ENCODE measurements around the gene GSTA1. TPM values are rescaled to one million over a fixed set of nuclear protein-coding genes. Genes with fewer than 3 reads are reported as not detected.
"Not testable (repeated sequence)": the region's sequence is repeated elsewhere in the genome, so short reads cannot be mapped to it uniquely, and the experiment has no call there.

The GSTA1 gene
- total RNA-seq, 1 donor from 2014 or later: 22.2 TPM

DNA sequence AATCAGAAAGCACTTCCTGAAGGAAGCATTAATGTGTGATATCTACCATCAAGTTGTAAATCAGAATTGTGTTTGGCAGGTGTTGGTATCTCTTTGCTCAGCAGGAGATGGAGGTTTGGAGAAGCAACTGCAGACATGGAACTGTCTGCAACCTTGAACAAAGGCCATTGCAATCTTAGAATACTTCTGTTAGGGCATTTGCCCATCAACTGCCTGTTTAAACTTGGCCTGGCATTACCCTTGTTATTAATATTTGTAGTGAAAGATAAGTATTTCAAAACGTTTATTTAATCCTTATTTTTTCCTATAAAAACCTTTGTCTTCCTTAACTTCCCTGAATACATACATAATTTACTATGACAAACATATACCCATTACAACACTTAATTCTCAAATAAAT, 22.9 kb upstream of the GSTA1 start:
- ATAC-seq (no peak), DNase-seq (no peak)
- Histone ChIP-seq H3K4me1 (no peaks in the 10 kb centered on the region), H3K9me3 (no peaks in the 10 kb centered on the region), H3K36me3 (no peaks in the 10 kb centered on the region), H3K27ac (no peak overlapping the region), H3K27me3 (ENCODE audit: low read depth) (no peaks in the 10 kb centered on the region), H3K4me3 (no peak overlapping the region)
- intact Hi-C loops (cut with DNase I): no loop called here
- TF ChIP-seq, protein P1, sequence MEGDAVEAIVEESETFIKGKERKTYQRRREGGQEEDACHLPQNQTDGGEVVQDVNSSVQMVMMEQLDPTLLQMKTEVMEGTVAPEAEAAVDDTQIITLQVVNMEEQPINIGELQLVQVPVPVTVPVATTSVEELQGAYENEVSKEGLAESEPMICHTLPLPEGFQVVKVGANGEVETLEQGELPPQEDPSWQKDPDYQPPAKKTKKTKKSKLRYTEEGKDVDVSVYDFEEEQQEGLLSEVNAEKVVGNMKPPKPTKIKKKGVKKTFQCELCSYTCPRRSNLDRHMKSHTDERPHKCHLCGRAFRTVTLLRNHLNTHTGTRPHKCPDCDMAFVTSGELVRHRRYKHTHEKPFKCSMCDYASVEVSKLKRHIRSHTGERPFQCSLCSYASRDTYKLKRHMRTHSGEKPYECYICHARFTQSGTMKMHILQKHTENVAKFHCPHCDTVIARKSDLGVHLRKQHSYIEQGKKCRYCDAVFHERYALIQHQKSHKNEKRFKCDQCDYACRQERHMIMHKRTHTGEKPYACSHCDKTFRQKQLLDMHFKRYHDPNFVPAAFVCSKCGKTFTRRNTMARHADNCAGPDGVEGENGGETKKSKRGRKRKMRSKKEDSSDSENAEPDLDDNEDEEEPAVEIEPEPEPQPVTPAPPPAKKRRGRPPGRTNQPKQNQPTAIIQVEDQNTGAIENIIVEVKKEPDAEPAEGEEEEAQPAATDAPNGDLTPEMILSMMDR (IDR thresholded peaks at IDR 0.05): no peak

DNA sequence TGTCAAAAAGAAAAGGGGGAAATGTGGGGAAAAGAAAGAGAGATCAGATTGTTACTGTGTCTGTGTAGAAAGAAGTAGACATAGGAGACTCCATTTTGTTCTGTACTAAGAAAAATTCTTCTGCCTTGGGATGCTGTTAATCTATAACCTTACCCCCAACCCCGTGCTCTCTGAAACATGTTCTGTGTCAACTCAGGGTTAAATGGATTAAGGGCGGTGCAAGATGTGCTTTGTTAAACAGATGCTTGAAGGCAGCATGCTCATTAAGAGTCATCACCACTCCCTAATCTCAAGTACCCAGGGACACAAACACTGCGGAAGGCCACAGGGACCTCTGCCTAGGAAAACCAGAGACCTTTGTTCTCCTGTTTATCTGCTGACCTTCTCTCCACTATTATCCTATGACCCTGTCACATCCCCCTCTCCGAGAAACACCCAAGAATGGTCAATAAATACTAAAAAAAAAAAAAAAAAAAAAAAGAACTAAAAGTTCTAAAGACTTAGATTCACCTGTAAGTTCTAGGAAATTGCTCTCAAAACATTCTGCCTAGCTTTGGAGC, 22.4 kb upstream of the GSTA1 start:
- intact Hi-C loops (cut with DNase I); H3K27me3 ChIP-seq (ENCODE audit: low read depth); ATAC-seq; H3K36me3 ChIP-seq; H3K4me3 ChIP-seq; DNase-seq; H3K9me3 ChIP-seq; H3K27ac ChIP-seq; H3K4me1 ChIP-seq: not testable (repeated sequence)

DNA sequence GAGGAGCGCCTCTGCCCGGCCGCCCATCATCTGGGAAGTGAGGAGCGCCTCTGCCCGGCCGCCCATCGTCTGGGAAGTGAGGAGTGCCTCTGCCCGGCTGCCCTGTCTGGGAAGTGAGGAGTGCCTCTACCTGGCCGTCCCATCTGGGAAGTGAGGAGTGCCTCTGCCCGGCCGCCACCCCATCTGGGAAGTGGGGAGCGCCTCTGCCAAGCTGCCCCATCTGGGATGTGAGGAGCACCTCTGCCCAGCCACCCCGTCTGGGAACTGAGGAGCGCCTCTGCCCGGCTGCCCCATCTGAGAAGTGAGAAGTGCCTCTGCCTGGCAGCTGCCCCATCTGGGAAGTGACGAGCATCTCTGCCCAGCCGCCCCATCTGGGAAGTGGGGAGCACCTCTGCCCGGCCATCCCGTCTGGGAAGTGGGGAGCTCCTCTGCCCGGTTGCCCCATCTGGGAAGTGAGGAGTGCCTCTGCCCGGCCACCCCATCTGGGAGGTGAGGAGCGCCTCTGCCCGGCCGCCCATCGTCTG, 21.7 kb upstream of the GSTA1 start:
- H3K27me3 ChIP-seq (ENCODE audit: low read depth); H3K4me1 ChIP-seq; H3K9me3 ChIP-seq; ATAC-seq; H3K36me3 ChIP-seq; H3K27ac ChIP-seq; DNase-seq; intact Hi-C loops (cut with DNase I); H3K4me3 ChIP-seq: not testable (repeated sequence)

DNA sequence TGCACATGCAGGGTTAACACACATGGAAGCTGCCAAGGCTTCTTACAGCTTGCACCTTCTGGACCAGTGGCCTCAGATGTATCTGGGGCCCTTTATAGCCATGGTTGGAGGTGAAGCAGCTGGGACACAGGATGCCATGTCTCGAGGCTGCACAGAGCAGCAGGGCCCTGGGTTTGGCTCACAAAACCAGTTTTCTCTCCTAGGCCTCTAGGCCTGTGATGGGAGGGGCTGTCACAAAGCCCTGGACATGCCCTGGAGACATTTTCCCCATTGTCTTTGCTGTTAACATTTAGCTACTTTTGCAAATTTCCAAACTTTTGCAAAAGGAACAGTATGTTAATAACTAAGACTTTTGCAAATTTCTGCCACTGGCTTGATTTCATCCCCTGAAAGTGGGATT, 18.2 kb upstream of the GSTA1 start:
- Histone ChIP-seq H3K27me3 (ENCODE audit: low read depth) (no peaks in the 10 kb centered on the region), H3K36me3 (no peaks in the 10 kb centered on the region), H3K9me3 (no peaks in the 10 kb centered on the region), H3K4me1 (no peaks in the 10 kb centered on the region), H3K27ac (no peak overlapping the region), H3K4me3 (no peak overlapping the region)
- intact Hi-C loops (cut with DNase I): no loop called here
- no peak for ATAC-seq
- no peak for DNase-seq
- TF ChIP-seq, protein P1 (IDR thresholded peaks at IDR 0.05): no peak

DNA sequence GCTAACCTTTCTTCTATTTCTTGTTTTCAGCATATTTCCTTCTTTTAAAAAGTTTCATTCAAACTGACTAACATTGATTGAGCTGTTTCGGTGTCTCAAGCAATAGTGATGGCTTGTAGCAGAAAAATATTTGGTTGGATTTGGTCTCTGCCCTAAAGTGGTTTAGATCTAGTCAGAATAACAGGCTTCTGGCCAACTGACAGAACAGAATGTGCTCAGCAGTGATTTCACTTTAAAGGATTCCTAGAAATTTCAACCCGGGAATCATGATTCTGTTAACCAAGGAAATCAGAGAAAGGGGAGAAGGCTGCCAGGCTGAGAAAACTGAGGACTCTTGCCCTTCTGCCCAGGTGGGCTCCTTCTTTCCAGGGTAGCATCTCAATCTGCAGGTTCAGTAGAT, 16.6 kb upstream of the GSTA1 start:
- intact Hi-C loops (cut with DNase I): no loop called here
- no peak overlapping the region for H3K27ac ChIP-seq
- H3K4me1 ChIP-seq: no peaks in the 10 kb centered on the region
- H3K9me3 ChIP-seq: no peaks in the 10 kb centered on the region
- TF ChIP-seq, protein P1 (IDR thresholded peaks at IDR 0.05): no peak
- no peaks in the 10 kb centered on the region for H3K36me3 ChIP-seq
- H3K27me3 ChIP-seq (ENCODE audit: low read depth): no peaks in the 10 kb centered on the region
- ATAC-seq (no peak), DNase-seq (no peak)
- H3K4me3 ChIP-seq: no peak overlapping the region

DNA sequence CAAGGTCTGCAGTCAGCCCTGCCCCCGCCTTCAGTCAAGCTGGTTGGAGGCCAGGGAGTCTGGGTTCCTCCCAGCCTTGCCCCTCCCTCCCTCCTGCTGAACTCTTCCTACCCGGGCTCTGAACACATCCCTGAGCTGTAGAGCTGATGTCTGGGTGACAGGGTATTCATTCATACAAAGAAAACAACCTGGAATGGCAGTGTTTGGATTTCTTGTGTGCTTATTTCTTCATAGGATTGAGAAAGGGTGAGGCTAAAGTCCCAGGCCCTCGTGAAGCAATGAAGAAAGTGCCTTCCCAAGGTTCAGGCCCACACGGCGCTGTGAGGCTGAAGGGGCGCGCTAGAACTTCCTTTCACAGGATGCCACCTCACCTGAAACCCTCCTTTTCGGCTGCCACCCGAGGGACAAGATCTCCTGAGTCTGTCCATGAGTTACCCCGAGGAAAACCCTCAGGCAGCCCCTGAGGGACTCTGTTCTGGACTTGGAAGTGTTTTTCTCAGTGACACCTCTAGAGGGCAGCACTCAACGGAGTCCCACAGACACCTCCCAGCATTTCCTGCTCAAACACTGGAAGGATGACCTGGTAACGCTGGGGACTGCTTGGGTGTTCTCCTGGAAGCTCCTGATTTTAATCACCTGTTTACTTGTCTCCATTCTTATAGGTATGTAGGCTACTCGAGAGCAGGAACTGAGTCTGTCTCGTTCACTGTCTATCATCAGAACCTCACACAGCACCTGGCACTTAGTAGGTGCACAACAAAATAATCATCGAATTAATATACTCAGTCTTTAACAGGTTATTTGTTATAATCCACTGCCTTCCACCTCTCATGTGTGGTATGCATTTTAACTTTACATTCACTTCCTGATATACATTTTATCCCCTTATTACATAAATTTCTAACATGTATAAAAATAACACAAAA, 11.8 kb upstream of the GSTA1 start:
- ATAC-seq (peak; percentile 92 to 93), DNase-seq (no peak)
- H3K36me3 ChIP-seq: no peaks in the 10 kb centered on the region
- no peaks in the 10 kb centered on the region for H3K4me1 ChIP-seq
- H3K27me3 ChIP-seq (ENCODE audit: low read depth): no peaks in the 10 kb centered on the region
- no peak overlapping the region for H3K4me3 ChIP-seq
- no peak overlapping the region for H3K27ac ChIP-seq
- TF ChIP-seq, protein P1 (IDR thresholded peaks at IDR 0.05): peak; percentile 61
- intact Hi-C loops (cut with DNase I): no loop called here
- H3K9me3 ChIP-seq: no peaks in the 10 kb centered on the region

DNA sequence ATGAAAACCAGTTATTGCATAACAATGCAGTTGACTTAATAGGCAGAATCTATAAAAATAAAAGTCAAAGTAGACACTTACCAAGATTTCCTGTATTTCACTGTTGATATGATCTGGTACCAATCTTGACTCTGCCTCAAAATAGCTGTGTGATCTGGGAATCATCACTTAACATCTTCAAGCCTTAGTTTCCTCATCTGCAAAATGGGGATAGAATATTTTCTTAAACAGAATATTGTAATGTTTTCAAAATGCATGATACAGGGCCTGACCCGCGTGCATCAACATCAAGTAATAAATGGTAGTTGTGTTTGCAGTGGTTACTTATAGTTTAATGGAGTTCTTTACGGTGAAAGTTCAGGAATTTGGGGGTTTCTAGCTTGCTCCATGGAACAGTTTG, 10.9 kb upstream of the GSTA1 start:
- H3K9me3 ChIP-seq; H3K4me1 ChIP-seq; H3K4me3 ChIP-seq; DNase-seq; intact Hi-C loops (cut with DNase I); H3K36me3 ChIP-seq; H3K27ac ChIP-seq; H3K27me3 ChIP-seq (ENCODE audit: low read depth); ATAC-seq: not testable (repeated sequence)

DNA sequence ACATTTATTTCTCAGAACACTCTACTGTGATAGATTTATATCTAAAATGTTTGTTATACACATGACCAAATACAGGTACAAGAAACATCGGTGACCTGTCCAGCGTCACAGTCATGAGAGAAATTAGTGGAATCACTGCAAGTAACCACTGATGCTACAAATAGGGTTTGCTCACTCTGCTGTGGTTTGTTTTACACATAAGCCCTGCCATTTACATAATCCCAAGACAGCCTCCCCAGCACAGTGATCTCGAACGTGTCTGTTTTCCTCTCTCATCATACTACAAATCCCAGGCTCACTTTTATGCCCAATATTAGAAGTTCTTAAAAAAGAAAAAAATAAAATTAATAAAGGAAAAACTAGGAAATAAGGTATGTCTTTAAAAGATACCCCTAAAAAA, 6.2 kb upstream of the GSTA1 start:
- H3K36me3 ChIP-seq; H3K27me3 ChIP-seq (ENCODE audit: low read depth); H3K4me3 ChIP-seq; intact Hi-C loops (cut with DNase I); H3K9me3 ChIP-seq; H3K27ac ChIP-seq; ATAC-seq; DNase-seq; H3K4me1 ChIP-seq: not testable (repeated sequence)
